HEK293 (cell line): ENCODE measurements around the gene NCOA7.

ENCODE experiments used
- REPIN1 ChIP-seq: fragments of 450-650 bp; formaldehyde crosslinking; IDR thresholded peaks from 2 replicates; pipeline ENCODE4 v1.5.1; 2017; ENCODE audit warnings: missing biosample characterization, missing genetic modification characterization, low read depth
- ZBTB10 ChIP-seq: fragments of 450-650 bp; formaldehyde crosslinking; IDR thresholded peaks from 2 replicates; pipeline ENCODE4 v1.5.1; 2016; ENCODE audit warnings: missing biosample characterization, missing genetic modification characterization
- ZNF146 ChIP-seq: fragments of 450-650 bp; formaldehyde crosslinking; IDR thresholded peaks from 2 replicates; pipeline ENCODE4 v1.5.1; 2016; ENCODE audit warnings: missing biosample characterization, missing genetic modification characterization
- ZNF501 ChIP-seq: fragments of 450-650 bp; formaldehyde crosslinking; IDR thresholded peaks from 2 replicates; pipeline ENCODE4 v1.5.1; 2016; ENCODE audit warnings: missing biosample characterization, missing genetic modification characterization
- ZSCAN30 ChIP-seq: fragments of 450-650 bp; IDR thresholded peaks from 2 replicates; pipeline ENCODE4 v1.5.1; 2018; ENCODE audit warnings: missing biosample characterization, mild to moderate bottlenecking, missing genetic modification characterization, moderate library complexity
- TF ChIP-seq, protein P1 (sequence below): fragments of 450-650 bp; formaldehyde crosslinking; IDR thresholded peaks from 2 replicates; pipeline ENCODE4 v1.5.1; 2016; ENCODE audit warnings: missing biosample characterization, missing genetic modification characterization
- TF ChIP-seq, protein P2 (sequence below): fragments of 450-650 bp; formaldehyde crosslinking; IDR thresholded peaks from 2 replicates; pipeline ENCODE4 v1.5.1; 2016; ENCODE audit warnings: missing biosample characterization, missing genetic modification characterization
- TF ChIP-seq, protein P3 (sequence below): fragments of 450-650 bp; formaldehyde crosslinking; optimal IDR thresholded peaks from 2 replicates; pipeline ENCODE3; 2016; ENCODE audit warnings: missing biosample characterization, mild to moderate bottlenecking, missing genetic modification characterization

GRCh38 chr6:125868252-125868651 lies 77.5 kb downstream of the NCOA7 start:
- TF ChIP-seq, protein P1, sequence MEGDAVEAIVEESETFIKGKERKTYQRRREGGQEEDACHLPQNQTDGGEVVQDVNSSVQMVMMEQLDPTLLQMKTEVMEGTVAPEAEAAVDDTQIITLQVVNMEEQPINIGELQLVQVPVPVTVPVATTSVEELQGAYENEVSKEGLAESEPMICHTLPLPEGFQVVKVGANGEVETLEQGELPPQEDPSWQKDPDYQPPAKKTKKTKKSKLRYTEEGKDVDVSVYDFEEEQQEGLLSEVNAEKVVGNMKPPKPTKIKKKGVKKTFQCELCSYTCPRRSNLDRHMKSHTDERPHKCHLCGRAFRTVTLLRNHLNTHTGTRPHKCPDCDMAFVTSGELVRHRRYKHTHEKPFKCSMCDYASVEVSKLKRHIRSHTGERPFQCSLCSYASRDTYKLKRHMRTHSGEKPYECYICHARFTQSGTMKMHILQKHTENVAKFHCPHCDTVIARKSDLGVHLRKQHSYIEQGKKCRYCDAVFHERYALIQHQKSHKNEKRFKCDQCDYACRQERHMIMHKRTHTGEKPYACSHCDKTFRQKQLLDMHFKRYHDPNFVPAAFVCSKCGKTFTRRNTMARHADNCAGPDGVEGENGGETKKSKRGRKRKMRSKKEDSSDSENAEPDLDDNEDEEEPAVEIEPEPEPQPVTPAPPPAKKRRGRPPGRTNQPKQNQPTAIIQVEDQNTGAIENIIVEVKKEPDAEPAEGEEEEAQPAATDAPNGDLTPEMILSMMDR, result no peak
- no peak for TF ChIP-seq REPIN1 (tag by site-specific recombination)
- TF ChIP-seq ZBTB10 (tag by site-specific recombination), result no peak
- TF ChIP-seq, protein P2, sequence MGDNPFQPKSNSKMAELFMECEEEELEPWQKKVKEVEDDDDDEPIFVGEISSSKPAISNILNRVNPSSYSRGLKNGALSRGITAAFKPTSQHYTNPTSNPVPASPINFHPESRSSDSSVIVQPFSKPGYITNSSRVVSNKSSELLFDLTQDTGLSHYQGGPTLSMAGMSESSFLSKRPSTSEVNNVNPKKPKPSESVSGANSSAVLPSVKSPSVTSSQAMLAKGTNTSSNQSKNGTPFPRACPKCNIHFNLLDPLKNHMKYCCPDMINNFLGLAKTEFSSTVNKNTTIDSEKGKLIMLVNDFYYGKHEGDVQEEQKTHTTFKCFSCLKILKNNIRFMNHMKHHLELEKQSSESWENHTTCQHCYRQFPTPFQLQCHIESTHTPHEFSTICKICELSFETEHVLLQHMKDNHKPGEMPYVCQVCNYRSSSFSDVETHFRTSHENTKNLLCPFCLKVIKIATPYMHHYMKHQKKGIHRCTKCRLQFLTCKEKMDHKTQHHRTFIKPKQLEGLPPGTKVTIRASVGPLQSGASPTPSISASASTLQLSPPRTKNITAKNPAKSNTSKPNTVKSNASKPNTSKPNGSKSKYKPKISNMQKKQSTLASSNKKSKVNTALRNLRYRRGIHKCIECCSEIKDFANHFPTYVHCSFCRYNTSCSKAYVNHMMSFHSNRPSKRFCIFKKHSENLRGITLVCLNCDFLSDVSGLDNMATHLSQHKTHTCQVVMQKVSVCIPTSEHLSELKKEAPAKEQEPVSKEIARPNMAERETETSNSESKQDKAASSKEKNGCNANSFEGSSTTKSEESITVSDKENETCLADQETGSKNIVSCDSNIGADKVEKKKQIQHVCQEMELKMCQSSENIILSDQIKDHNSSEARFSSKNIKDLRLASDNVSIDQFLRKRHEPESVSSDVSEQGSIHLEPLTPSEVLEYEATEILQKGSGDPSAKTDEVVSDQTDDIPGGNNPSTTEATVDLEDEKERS (tag by site-specific recombination), result no peak
- no peak for TF ChIP-seq ZNF501 (tag by site-specific recombination)
- TF ChIP-seq, protein P3, sequence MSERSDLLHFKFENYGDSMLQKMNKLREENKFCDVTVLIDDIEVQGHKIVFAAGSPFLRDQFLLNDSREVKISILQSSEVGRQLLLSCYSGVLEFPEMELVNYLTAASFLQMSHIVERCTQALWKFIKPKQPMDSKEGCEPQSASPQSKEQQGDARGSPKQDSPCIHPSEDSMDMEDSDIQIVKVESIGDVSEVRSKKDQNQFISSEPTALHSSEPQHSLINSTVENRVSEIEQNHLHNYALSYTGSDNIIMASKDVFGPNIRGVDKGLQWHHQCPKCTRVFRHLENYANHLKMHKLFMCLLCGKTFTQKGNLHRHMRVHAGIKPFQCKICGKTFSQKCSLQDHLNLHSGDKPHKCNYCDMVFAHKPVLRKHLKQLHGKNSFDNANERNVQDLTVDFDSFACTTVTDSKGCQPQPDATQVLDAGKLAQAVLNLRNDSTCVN (tag by site-specific recombination), result no peak
- no peak for TF ChIP-seq ZSCAN30
- no peak for TF ChIP-seq ZNF146 (tag by site-specific recombination)
